Neural progenitor cell (in vitro differentiated cells): ENCODE results near the gene ADCY2.

Source experiments
- EZH2 ChIP-seq: fragments of 200-600 bp; sonication (generic); IDR thresholded peaks from 2 replicates; pipeline ENCODE4 v1.6.1; 2017; ENCODE audit warnings: antibody characterized with exemption, mild to moderate bottlenecking, moderate library complexity
- TF ChIP-seq, protein P1 (sequence below): fragments of 200-600 bp; sonication (generic); IDR thresholded peaks from 2 replicates; pipeline ENCODE4 v1.5.1; 2017; ENCODE audit warnings: antibody characterized with exemption, mild to moderate bottlenecking

- TF ChIP-seq, protein P1, sequence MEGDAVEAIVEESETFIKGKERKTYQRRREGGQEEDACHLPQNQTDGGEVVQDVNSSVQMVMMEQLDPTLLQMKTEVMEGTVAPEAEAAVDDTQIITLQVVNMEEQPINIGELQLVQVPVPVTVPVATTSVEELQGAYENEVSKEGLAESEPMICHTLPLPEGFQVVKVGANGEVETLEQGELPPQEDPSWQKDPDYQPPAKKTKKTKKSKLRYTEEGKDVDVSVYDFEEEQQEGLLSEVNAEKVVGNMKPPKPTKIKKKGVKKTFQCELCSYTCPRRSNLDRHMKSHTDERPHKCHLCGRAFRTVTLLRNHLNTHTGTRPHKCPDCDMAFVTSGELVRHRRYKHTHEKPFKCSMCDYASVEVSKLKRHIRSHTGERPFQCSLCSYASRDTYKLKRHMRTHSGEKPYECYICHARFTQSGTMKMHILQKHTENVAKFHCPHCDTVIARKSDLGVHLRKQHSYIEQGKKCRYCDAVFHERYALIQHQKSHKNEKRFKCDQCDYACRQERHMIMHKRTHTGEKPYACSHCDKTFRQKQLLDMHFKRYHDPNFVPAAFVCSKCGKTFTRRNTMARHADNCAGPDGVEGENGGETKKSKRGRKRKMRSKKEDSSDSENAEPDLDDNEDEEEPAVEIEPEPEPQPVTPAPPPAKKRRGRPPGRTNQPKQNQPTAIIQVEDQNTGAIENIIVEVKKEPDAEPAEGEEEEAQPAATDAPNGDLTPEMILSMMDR = no peak
- TF ChIP-seq EZH2 = no peak
Observed at GRCh38 chr5:7779019-7780005, 383.4 kb downstream of the ADCY2 start.
